ENCODE data around the gene ATXN2L.

DNA sequence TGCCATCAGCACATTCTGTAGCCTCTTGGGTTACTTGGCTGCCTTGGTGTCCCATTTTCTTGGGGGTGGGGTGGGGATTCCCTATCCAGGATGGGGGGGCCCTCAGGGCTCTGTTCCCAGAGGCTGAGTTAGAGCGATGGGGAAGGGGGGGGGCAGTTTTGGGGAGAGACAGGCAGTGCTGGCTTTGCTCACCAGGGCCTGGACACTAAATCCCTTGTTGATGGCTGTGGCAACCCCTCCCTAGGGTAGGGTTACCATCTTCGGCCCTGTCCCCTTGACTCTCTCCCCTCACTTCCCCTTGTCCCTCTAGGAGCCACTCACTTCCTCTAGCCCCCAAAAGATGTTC, 54.8 kb downstream of the ATXN2L start:
- TF ChIP-seq CTCF (IDR thresholded peaks at IDR 0.05) (no peak), POLR2AphosphoS5 (IDR thresholded peaks at IDR 0.05) (no peak)

Measured in prostate gland (tissue), 2 donors.